MG63 (cell line): ENCODE measurements around the gene CES2. TPM values are rescaled to one million over a fixed set of nuclear protein-coding genes. Genes with fewer than 3 reads are reported as not detected.
"Not testable (repeated sequence)": the region's sequence is repeated elsewhere in the genome, so short reads cannot be mapped to it uniquely, and the experiment has no call there.

Experiments
- DNase-seq: peaks from one replicate; pipeline ENCODE4 v3.0.0-alpha.2; 2020
- H3K27me3 ChIP-seq: fragments of 250-450 bp; sonication (Bioruptor Pico); 2 replicates; pipeline ENCODE4 v1.5.1; 2020; ENCODE audit warnings: mild to moderate bottlenecking, moderate library complexity
- H3K36me3 ChIP-seq: fragments of 250-450 bp; sonication (Bioruptor Pico); 2 replicates; pipeline ENCODE4 v1.5.1; 2020; ENCODE audit warnings: mild to moderate bottlenecking, moderate library complexity
- H3K4me3 ChIP-seq: fragments of 250-450 bp; sonication (Bioruptor Pico); 2 replicates; pipeline ENCODE4 v1.5.1; 2020; ENCODE audit warnings: mild to moderate bottlenecking, moderate library complexity
- H3K9me3 ChIP-seq: fragments of 250-450 bp; sonication (Bioruptor Pico); 2 replicates; pipeline ENCODE4 v1.5.1; 2020; ENCODE audit warnings: mild to moderate bottlenecking, moderate library complexity
- total RNA-seq: library from RNA; depleted of rRNA; stranded (reverse); fragments of >200 nt; shearing (Covaris generic); gene quantifications from 2 replicates; pipeline ENCODE4 v1.2.3, GENCODE V29; 2014; ENCODE audit warnings: low replicate concordance; rRNA removed

CES2 gene
- 12.8 and 32.7 TPM in 2 replicates for total RNA-seq

GRCh38 chr16:66935314-66936011 lies at the start of gene CES2:
TSS of gene CES2 (plus strand) at chr16:66935516. CDS start at chr16:66935636, 120 bp downstream.
- peak; percentile 81 for DNase-seq
- Histone ChIP-seq H3K27me3 (no peaks in the 10 kb centered on the region), H3K4me3 (peak within 1 kb of the TSS; percentile 87), H3K36me3 (no peaks in the 10 kb centered on the region; the same call in none of the 2 replicates), H3K9me3 (no peaks in the 10 kb centered on the region)

- no peaks in the 10 kb centered on the region for H3K9me3 ChIP-seq
- no peaks in the 10 kb centered on the region for H3K27me3 ChIP-seq
- no peak for DNase-seq
- no peaks in the 10 kb centered on the region for H3K36me3 ChIP-seq
- H3K4me3 ChIP-seq: no peak overlapping the region
Observed at GRCh38 chr16:66886321-66886720, 49.0 kb upstream of the CES2 start.

- Histone ChIP-seq H3K4me3 (no peak overlapping the region), H3K27me3 (no peaks in the 10 kb centered on the region), H3K9me3 (no peaks in the 10 kb centered on the region), H3K36me3 (no peaks in the 10 kb centered on the region)
- DNase-seq: no peak
Observed at GRCh38 chr16:66886914-66887313, 48.4 kb upstream of the CES2 start.

GRCh38 chr16:66888647-66889615 lies 46.4 kb upstream of the CES2 start:
- Histone ChIP-seq H3K36me3 (no peaks in the 10 kb centered on the region), H3K9me3 (no peaks in the 10 kb centered on the region), H3K27me3 (no peaks in the 10 kb centered on the region), H3K4me3 (no peak overlapping the region)
- no peak for DNase-seq

- no peak for DNase-seq
- no peak overlapping the region for H3K4me3 ChIP-seq
- H3K36me3 ChIP-seq: no peaks in the 10 kb centered on the region
- H3K9me3 ChIP-seq: no peaks in the 10 kb centered on the region
- no peaks in the 10 kb centered on the region for H3K27me3 ChIP-seq
Observed at GRCh38 chr16:66889622-66890021, 45.7 kb upstream of the CES2 start.

- H3K4me3 ChIP-seq: no peak overlapping the region
- no peaks in the 10 kb centered on the region for H3K36me3 ChIP-seq
- no peaks in the 10 kb centered on the region for H3K27me3 ChIP-seq
- DNase-seq: no peak
- H3K9me3 ChIP-seq: no peaks in the 10 kb centered on the region
Observed at GRCh38 chr16:66890799-66891198, 44.5 kb upstream of the CES2 start.

GRCh38 chr16:66891360-66891759 lies 44.0 kb upstream of the CES2 start:
- DNase-seq: no peak
- H3K9me3 ChIP-seq: no peaks in the 10 kb centered on the region
- H3K4me3 ChIP-seq: no peak overlapping the region
- H3K27me3 ChIP-seq: no peaks in the 10 kb centered on the region
- H3K36me3 ChIP-seq: no peaks in the 10 kb centered on the region

GRCh38 chr16:66891797-66892196 lies 43.5 kb upstream of the CES2 start:
- Histone ChIP-seq H3K36me3 (no peaks in the 10 kb centered on the region), H3K27me3 (no peaks in the 10 kb centered on the region), H3K9me3 (no peaks in the 10 kb centered on the region), H3K4me3 (no peak overlapping the region)
- no peak for DNase-seq

- H3K4me3 ChIP-seq: no peak overlapping the region
- no peak for DNase-seq
- no peaks in the 10 kb centered on the region for H3K36me3 ChIP-seq
- no peaks in the 10 kb centered on the region for H3K9me3 ChIP-seq
- no peaks in the 10 kb centered on the region for H3K27me3 ChIP-seq
Observed at GRCh38 chr16:66894055-66894454, 41.3 kb upstream of the CES2 start.

GRCh38 chr16:66894948-66895688 lies 40.2 kb upstream of the CES2 start:
- H3K36me3 ChIP-seq: no peaks in the 10 kb centered on the region
- peak; percentile 42 for DNase-seq
- no peaks in the 10 kb centered on the region for H3K27me3 ChIP-seq
- no peaks in the 10 kb centered on the region for H3K9me3 ChIP-seq
- H3K4me3 ChIP-seq: no peak overlapping the region

- no peak overlapping the region for H3K4me3 ChIP-seq
- no peaks in the 10 kb centered on the region for H3K9me3 ChIP-seq
- no peaks in the 10 kb centered on the region for H3K36me3 ChIP-seq
- no peaks in the 10 kb centered on the region for H3K27me3 ChIP-seq
- no peak for DNase-seq
Observed at GRCh38 chr16:66895689-66895979, 39.7 kb upstream of the CES2 start.

- H3K27me3 ChIP-seq: no peaks in the 10 kb centered on the region
- no peak overlapping the region for H3K4me3 ChIP-seq
- H3K9me3 ChIP-seq: no peaks in the 10 kb centered on the region
- DNase-seq: no peak
- H3K36me3 ChIP-seq: no peaks in the 10 kb centered on the region
Observed at GRCh38 chr16:66895999-66896398, 39.3 kb upstream of the CES2 start.

- not testable (repeated sequence) for H3K36me3 ChIP-seq, H3K27me3 ChIP-seq, DNase-seq, H3K9me3 ChIP-seq, H3K4me3 ChIP-seq
Observed at GRCh38 chr16:66896682-66897081, 38.6 kb upstream of the CES2 start.

- Histone ChIP-seq H3K36me3 (no peaks in the 10 kb centered on the region), H3K27me3 (no peaks in the 10 kb centered on the region), H3K9me3 (no peaks in the 10 kb centered on the region), H3K4me3 (no peak overlapping the region)
- peak; percentile 69 for DNase-seq
Observed at GRCh38 chr16:66898207-66898606, 37.1 kb upstream of the CES2 start.

- no peaks in the 10 kb centered on the region for H3K27me3 ChIP-seq
- H3K4me3 ChIP-seq: no peak overlapping the region
- no peaks in the 10 kb centered on the region for H3K36me3 ChIP-seq
- no peak for DNase-seq
- no peaks in the 10 kb centered on the region for H3K9me3 ChIP-seq
Observed at GRCh38 chr16:66898933-66899309, 36.4 kb upstream of the CES2 start.

GRCh38 chr16:66899310-66899944 lies 35.9 kb upstream of the CES2 start:
- Histone ChIP-seq H3K9me3 (no peaks in the 10 kb centered on the region), H3K36me3 (no peaks in the 10 kb centered on the region), H3K27me3 (no peaks in the 10 kb centered on the region), H3K4me3 (no peak overlapping the region)
- DNase-seq: no peak
